Stimulated activated effector memory CD8-positive, alpha-beta T cell treated with anti-CD3 and anti-CD28 coated beads, Interleukin-12 subunit alpha, Interleukin-12 subunit beta, amount 100 ng/mL, for 72 hours (primary cell): ENCODE results near the gene ATG13.
A peak's percentile ranks its signal among the peaks of the same experiment; 100 is the strongest.

Experiments
- ATAC-seq: fragments of 150-1000 bp; cut with Tn5 transposase; 2 replicates; pipeline ENCODE4 v1.10.0; 2021
- DNase-seq, 2 donors: peaks; one replicate each; pipeline ENCODE4 v3.0.0; 2021 to 2022; ENCODE audit warnings: low spot score in 2 of 2
- H3K27ac Mint-ChIP-seq: one replicate; pipeline ENCODE4 v1.8.0; 2022; ENCODE audit warnings: mild to moderate bottlenecking, mixed read lengths
- H3K36me3 Mint-ChIP-seq: one replicate; pipeline ENCODE4 v1.8.0; 2022; ENCODE audit warnings: mild to moderate bottlenecking, mixed read lengths
- H3K4me1 Mint-ChIP-seq: one replicate; pipeline ENCODE4 v1.8.0; 2022; ENCODE audit warnings: mixed read lengths
- H3K4me3 Mint-ChIP-seq: one replicate; pipeline ENCODE4 v1.8.0; 2022; ENCODE audit warnings: mild to moderate bottlenecking, mixed read lengths
- H3K9me3 Mint-ChIP-seq: one replicate; pipeline ENCODE4 v1.8.0; 2022; ENCODE audit warnings: mixed read lengths

Gene ATG13

DNA sequence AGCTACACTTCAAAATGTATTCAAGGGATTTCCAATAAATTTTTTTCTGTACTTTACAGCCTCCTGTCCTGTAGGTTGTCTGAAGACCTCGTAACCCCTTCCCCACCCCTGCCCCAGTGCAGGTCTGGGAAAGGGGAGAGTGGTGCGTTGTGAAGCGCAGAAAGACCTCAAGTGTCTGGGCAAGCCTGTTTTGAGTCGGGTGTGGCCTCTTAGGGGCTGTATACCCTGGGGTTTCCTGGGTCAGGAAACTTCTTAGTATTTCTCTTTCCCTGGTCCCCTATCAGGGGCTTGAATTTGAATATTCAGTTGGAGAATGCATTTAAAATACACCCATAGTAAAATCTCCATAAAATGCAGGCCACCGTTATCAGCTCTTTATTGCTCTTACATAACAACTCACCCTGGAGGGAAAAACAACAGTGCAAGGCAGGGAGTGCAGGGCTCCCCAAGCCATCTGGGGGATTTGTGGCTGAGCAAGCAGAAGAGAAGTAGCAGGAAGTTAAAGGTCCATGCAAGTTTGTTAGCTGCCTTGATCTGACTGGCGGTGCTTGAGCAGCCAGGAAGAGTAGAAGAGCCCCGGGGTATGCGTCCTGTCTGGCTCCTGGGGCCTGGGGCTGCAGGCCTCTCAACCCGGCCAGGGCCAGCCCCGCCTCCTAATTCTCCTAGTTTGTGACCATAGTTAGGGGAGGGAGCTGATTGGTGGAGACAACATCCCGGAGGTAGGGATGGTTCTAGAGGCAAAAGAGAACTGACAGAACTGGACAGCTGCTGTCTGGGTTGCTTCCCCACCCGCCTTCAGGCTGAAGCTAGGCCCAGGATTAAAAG lies 57.3 kb downstream of the ATG13 start:
- no peak for ATAC-seq
- peaks cover 59% of the 10 kb centered on the region for H3K36me3 Mint-ChIP-seq
- no peak for DNase-seq
- H3K9me3 Mint-ChIP-seq: no peaks in the 10 kb centered on the region
- peak overlapping the region; percentile 90 for H3K27ac Mint-ChIP-seq
- H3K4me3 Mint-ChIP-seq: no peak overlapping the region
- H3K4me1 Mint-ChIP-seq: peaks cover 54% of the 10 kb centered on the region

- ATAC-seq: no peak
- Mint-ChIP-seq H3K4me3 (no peak overlapping the region), H3K9me3 (no peaks in the 10 kb centered on the region), H3K27ac (peak overlapping the region; percentile 90), H3K4me1 (peaks cover 48% of the 10 kb centered on the region), H3K36me3 (peaks cover 54% of the 10 kb centered on the region)
- DNase-seq: no peak
Observed at GRCh38 chr11:46675288-46675851, 58.0 kb downstream of the ATG13 start.

DNA sequence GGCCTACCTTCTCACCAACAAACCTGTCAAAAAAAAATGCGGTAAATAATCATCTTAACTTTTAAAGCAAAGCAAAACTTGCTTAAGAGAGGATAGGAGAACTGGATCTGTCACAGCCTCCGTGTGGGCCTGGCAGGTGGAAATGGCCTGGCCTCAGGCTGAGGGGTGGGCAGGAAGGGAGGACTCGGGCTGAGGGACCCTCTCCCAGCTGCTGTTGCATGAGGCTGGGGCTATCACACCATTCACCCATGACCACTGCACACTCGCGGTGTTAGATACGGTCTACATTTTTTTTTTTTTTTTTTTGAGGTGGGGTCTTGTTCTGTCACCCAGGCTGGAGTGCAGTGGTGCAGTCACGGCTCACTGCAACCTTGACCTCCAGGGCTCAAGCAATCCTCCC lies 58.6 kb downstream of the ATG13 start:
- no peak for DNase-seq
- Mint-ChIP-seq H3K9me3 (no peaks in the 10 kb centered on the region), H3K4me1 (peaks cover 42% of the 10 kb centered on the region), H3K27ac (no peak overlapping the region), H3K36me3 (peaks cover 56% of the 10 kb centered on the region), H3K4me3 (no peak overlapping the region)
- ATAC-seq: no peak

DNA sequence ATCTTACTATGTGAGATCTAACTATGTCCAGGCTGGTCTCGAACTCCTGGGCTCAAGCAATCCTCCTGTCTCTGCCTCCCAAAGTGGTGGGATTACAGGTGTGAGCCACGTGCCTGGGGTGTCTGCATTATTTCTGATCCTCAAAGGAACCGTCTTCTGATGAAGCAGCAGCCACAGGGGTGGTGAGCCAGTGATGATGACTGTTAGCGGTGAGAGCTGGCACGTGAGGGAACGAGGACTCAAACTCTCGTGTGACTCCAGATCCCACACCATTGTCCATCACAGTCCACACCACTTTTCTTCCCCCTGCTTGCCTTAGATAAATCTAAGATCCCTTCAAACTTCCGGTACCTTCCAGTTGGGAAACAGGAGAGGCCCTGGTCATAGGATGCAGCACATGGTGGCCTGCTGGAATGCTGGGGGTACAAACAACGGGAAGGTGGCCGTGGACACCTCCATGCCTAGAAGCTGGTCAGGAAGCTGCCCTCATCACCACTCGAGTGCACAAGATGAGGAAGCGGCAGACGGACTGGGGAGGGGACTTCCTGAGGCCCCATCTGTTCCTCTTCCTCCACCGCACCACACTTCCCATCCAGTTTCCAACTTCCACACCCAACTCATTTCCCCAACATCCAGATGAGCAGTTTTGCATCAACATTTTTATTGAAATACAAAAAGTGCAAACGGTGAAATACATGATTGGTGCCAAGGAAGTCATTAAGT lies 59.2 kb downstream of the ATG13 start:
- no peak for DNase-seq
- Mint-ChIP-seq H3K9me3 (no peaks in the 10 kb centered on the region), H3K36me3 (peaks cover 56% of the 10 kb centered on the region), H3K4me3 (no peak overlapping the region), H3K27ac (peak overlapping the region; percentile 73), H3K4me1 (peaks cover 35% of the 10 kb centered on the region)
- ATAC-seq: no peak

GRCh38 chr11:46677169-46677568 lies 59.8 kb downstream of the ATG13 start:
- DNase-seq (no peak), ATAC-seq (peak; percentile 5)
- no peaks in the 10 kb centered on the region for H3K9me3 Mint-ChIP-seq
- peak overlapping the region; percentile 73 for H3K27ac Mint-ChIP-seq
- no peak overlapping the region for H3K4me3 Mint-ChIP-seq
- H3K36me3 Mint-ChIP-seq: peaks cover 52% of the 10 kb centered on the region
- H3K4me1 Mint-ChIP-seq: peaks cover 30% of the 10 kb centered on the region

DNA sequence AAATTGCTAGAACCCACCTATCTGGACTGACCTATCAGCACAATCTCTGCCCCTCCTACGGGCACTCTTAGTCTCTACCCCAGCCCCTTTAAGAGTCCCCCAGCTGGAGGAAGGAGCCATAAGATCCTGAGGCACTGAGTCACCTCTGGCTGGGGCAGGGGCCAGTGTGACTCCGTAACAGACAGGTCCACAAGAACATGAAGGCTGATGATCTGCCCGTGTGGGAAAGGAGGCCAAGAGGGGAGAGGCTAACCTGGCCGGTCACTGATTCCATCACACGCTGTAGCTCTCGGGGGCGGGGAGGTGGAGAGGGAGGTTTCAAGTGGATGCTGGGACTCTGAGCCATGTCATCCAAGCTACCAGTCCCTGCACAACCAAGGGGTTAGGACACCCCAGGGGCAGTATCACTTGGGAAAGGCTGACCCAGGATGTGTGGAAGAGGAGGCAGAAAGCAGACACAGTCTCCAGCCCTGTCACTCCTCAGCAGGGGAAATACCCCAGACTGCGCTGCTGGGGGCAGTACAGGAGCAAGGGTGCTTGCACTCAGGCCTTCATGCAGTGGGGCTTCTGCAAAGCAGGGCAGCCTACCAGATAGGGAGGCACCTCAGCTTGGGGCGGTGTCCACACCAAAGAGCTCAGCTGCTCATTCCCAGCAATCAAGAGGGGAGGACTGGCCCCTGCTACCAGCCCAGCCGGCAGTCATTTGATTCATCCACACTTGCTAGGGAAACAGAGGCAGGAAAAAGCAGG lies 60.8 kb downstream of the ATG13 start:
- DNase-seq: no peak
- peak; percentile 27 for ATAC-seq
- Mint-ChIP-seq H3K9me3 (no peaks in the 10 kb centered on the region), H3K27ac (peak overlapping the region; percentile 70), H3K4me3 (no peak overlapping the region), H3K36me3 (peaks cover 49% of the 10 kb centered on the region), H3K4me1 (peaks cover 21% of the 10 kb centered on the region)

- no peak for DNase-seq
- peak overlapping the region; percentile 70 for H3K27ac Mint-ChIP-seq
- no peaks in the 10 kb centered on the region for H3K9me3 Mint-ChIP-seq
- ATAC-seq: no peak
- H3K4me3 Mint-ChIP-seq: no peak overlapping the region
- H3K36me3 Mint-ChIP-seq: peaks cover 55% of the 10 kb centered on the region
- H3K4me1 Mint-ChIP-seq: peaks cover 21% of the 10 kb centered on the region
Observed at GRCh38 chr11:46678741-46679130, 61.4 kb downstream of the ATG13 start.

DNA sequence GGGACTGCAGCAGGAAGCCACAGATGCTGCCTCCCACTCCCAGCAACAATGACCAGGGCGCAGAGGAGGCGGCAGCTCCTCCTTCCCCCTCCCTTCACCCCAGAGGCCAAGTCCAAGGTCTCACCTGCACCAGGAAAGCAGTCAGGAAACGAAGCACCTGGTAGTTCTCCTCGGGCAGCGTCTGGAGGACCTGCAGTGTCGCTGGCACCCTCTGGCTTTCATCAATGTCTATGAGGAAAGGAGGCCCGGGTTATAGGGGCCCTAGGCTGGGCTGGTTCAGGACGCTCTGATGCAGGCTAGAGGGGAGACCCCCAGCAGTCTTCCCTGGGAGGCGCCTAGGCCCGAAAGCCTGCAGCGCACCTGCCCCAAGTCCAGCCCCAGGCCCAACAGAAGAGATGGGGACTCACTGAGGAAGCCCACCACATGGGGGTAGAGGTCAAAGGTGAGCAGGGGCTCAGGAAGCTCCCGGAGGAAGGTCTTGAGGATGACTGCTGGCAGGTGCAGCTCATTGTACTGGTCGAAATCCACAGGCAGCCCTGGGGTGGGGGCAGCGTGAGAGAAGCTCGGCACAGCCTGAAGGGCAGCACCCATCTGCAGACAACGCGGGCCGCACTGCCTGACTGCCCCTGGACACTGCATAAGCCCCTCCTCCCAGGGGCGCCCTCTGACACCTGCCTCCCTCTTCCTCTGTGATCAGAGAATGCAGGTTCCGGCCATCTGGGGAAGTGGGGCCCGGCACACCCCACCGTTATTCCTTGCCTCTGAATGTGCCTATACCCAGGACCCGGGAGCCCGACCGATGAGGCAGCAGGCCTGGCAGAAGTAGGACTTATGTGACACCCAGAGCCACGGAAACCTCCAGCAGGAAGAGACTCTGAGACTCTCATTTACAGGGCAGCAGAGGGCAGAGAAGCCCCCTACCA lies 62.1 kb downstream of the ATG13 start:
- H3K4me3 Mint-ChIP-seq: no peak overlapping the region
- no peak overlapping the region for H3K27ac Mint-ChIP-seq
- peaks cover 63% of the 10 kb centered on the region for H3K36me3 Mint-ChIP-seq
- H3K9me3 Mint-ChIP-seq: no peaks in the 10 kb centered on the region
- no peak for DNase-seq
- H3K4me1 Mint-ChIP-seq: peaks cover 19% of the 10 kb centered on the region
- no peak for ATAC-seq

- Mint-ChIP-seq H3K4me1 (peaks cover 12% of the 10 kb centered on the region), H3K4me3 (no peak overlapping the region), H3K36me3 (peaks cover 70% of the 10 kb centered on the region), H3K27ac (no peak overlapping the region), H3K9me3 (no peaks in the 10 kb centered on the region)
- DNase-seq (no peak), ATAC-seq (no peak)
Observed at GRCh38 chr11:46680164-46680760, 62.9 kb downstream of the ATG13 start.

- Mint-ChIP-seq H3K9me3 (no peaks in the 10 kb centered on the region), H3K36me3 (peaks cover 76% of the 10 kb centered on the region), H3K27ac (no peak overlapping the region), H3K4me3 (no peak overlapping the region), H3K4me1 (peaks cover 12% of the 10 kb centered on the region)
- DNase-seq (no peak), ATAC-seq (no peak)
Observed at GRCh38 chr11:46680815-46681214, 63.5 kb downstream of the ATG13 start.

GRCh38 chr11:46681814-46682213 lies 64.5 kb downstream of the ATG13 start:
- DNase-seq: no peak
- no peak for ATAC-seq
- H3K9me3 Mint-ChIP-seq: no peaks in the 10 kb centered on the region
- no peak overlapping the region for H3K27ac Mint-ChIP-seq
- no peak overlapping the region for H3K4me3 Mint-ChIP-seq
- H3K36me3 Mint-ChIP-seq: peaks cover 83% of the 10 kb centered on the region
- H3K4me1 Mint-ChIP-seq: peaks cover 6% of the 10 kb centered on the region

- H3K9me3 Mint-ChIP-seq: no peaks in the 10 kb centered on the region
- H3K4me1 Mint-ChIP-seq: no peaks in the 10 kb centered on the region
- H3K36me3 Mint-ChIP-seq: peaks cover 84% of the 10 kb centered on the region
- ATAC-seq (no peak), DNase-seq (no peak)
- H3K4me3 Mint-ChIP-seq: no peak overlapping the region
- H3K27ac Mint-ChIP-seq: no peak overlapping the region
Observed at GRCh38 chr11:46682773-46683752, 65.7 kb downstream of the ATG13 start.

GRCh38 chr11:46684367-46684766 lies 67.0 kb downstream of the ATG13 start:
- no peak overlapping the region for H3K27ac Mint-ChIP-seq
- H3K4me1 Mint-ChIP-seq: no peaks in the 10 kb centered on the region
- no peak overlapping the region for H3K4me3 Mint-ChIP-seq
- H3K36me3 Mint-ChIP-seq: peaks cover 83% of the 10 kb centered on the region
- no peaks in the 10 kb centered on the region for H3K9me3 Mint-ChIP-seq
- ATAC-seq: no peak
- DNase-seq: no peak
